Measurements from ENCODE around the gene SPACA9. TPM values are rescaled to one million over a fixed set of nuclear protein-coding genes. Genes with fewer than 3 reads are reported as not detected.

SPACA9 gene
- total RNA-seq, 1 donor from 2014 or later: 0.91 TPM

Other genes with a start within 250 kb of the SPACA9 start
- gene DDX31, start 208.9 kb upstream of the SPACA9 start, total RNA-seq: 32.1 and 34.1 TPM in 2 replicates
- gene GTF3C4, start 208.4 kb upstream of the SPACA9 start, total RNA-seq: 19.3 and 20.1 TPM in 2 replicates
- gene AK8, start 614 bp upstream of the SPACA9 start, total RNA-seq: not detected in 2 replicates
- 30.2 and 34.8 TPM in 2 replicates for gene TSC1, start 65.7 kb downstream of the SPACA9 start, total RNA-seq
- gene GFI1B, start 99.8 kb downstream of the SPACA9 start, total RNA-seq: not detected in 2 replicates
- 87.8 and 89.0 TPM in 2 replicates for gene GTF3C5, start 152.1 kb downstream of the SPACA9 start, total RNA-seq
- gene CEL, start 183.1 kb downstream of the SPACA9 start, total RNA-seq: 1.8 and 2.0 TPM in 2 replicates
- 88.7 and 94.4 TPM in 2 replicates for gene RALGDS, start 242.3 kb downstream of the SPACA9 start, total RNA-seq

All from activated T-helper 1 cell treated with anti-CD3 and anti-CD28 coated beads, Interleukin-12 subunit alpha, Interleukin-12 subunit beta, Interleukin-2, Interleukin-4 antibody, amounts not matched to agents 30 ng/mL and 10 ng/mL and 1 ng/mL, durations not matched to agents 14 hours and 24 hours and 36 hours (primary cell).